ENCODE measurements around the gene ZC3H8.

GRCh38 chr2:112251271-112251670, 3.6 kb downstream of the ZC3H8 start:
- TF ChIP-seq CTCF (IDR thresholded peaks at IDR 0.05) = no peak
- TF ChIP-seq POLR2A (IDR thresholded peaks at IDR 0.05) = no peak
